H9 (cell line): ENCODE results near the gene MTA3. TPM values are rescaled to one million over a fixed set of nuclear protein-coding genes. Genes with fewer than 3 reads are reported as not detected.

Experiments
- DNase-seq: peaks from one replicate; pipeline ENCODE4 v3.0.0-alpha.2; 2017
- H2AFZ ChIP-seq: one replicate; pipeline ENCODE4 v1.6.1; 2013; ENCODE audit warnings: mild to moderate bottlenecking, low read length, control low read depth, moderate library complexity
- H2AK5ac ChIP-seq: 2 replicates; pipeline ENCODE4 v1.6.1; 2013; ENCODE audit warnings: low read length, control low read depth, mixed read lengths; ENCODE audit not compliant: insufficient read length
- H2BK120ac ChIP-seq: one replicate; pipeline ENCODE4 v1.6.1; 2013; ENCODE audit warnings: low read depth, mild to moderate bottlenecking, low read length, control low read depth, inconsistent platforms; ENCODE audit not compliant: poor library complexity, severe bottlenecking
- H2BK12ac ChIP-seq: 2 replicates; pipeline ENCODE4 v1.6.1; 2013; ENCODE audit warnings: low read length, control low read depth, mixed read lengths, low read depth; ENCODE audit not compliant: insufficient read length
- H2BK15ac ChIP-seq: 2 replicates; pipeline ENCODE4 v1.6.1; 2013; ENCODE audit warnings: low read depth, low read length, control low read depth
- H2BK20ac ChIP-seq: one replicate; pipeline ENCODE4 v1.6.1; 2013; ENCODE audit warnings: low read depth, mild to moderate bottlenecking, low read length, control low read depth, inconsistent platforms; ENCODE audit not compliant: poor library complexity, severe bottlenecking
- H2BK5ac ChIP-seq: 2 replicates; pipeline ENCODE4 v1.6.1; 2013; ENCODE audit warnings: low read length, control low read depth, mixed read lengths; ENCODE audit not compliant: insufficient read length
- H3K14ac ChIP-seq: 2 replicates; pipeline ENCODE4 v1.6.1; 2013; ENCODE audit warnings: low read length, control low read depth; ENCODE audit not compliant: insufficient read depth
- H3K18ac ChIP-seq: 2 replicates; pipeline ENCODE4 v1.6.1; 2013; ENCODE audit warnings: low read depth, mild to moderate bottlenecking, mixed read lengths, low read length, control low read depth; ENCODE audit not compliant: insufficient read length
- H3K23ac ChIP-seq: 2 replicates; pipeline ENCODE4 v1.6.1; 2013; ENCODE audit warnings: low read length, control low read depth, mixed read lengths, low read depth; ENCODE audit not compliant: insufficient read length
- H3K23me2 ChIP-seq: 2 replicates; pipeline ENCODE4 v1.6.1; 2013; ENCODE audit warnings: low read depth, mild to moderate bottlenecking, mixed read lengths, low read length, control low read depth; ENCODE audit not compliant: insufficient read length, poor library complexity, severe bottlenecking
- H3K27ac ChIP-seq: 2 replicates; pipeline ENCODE4 v1.5.1; 2013; ENCODE audit warnings: low read length, control low read depth, mixed read lengths, low read depth; ENCODE audit not compliant: insufficient read length
- H3K27me3 ChIP-seq: 2 replicates; pipeline ENCODE4 v1.6.1; 2013; ENCODE audit warnings: low read length, control low read depth, inconsistent platforms; ENCODE audit not compliant: insufficient read depth
- H3K4ac ChIP-seq: 2 replicates; pipeline ENCODE4 v1.6.1; 2013; ENCODE audit warnings: low read depth, mild to moderate bottlenecking, control low read depth, inconsistent platforms, low read length, moderate library complexity
- H3K4me1 ChIP-seq: 2 replicates; pipeline ENCODE4 v1.6.1; 2013; ENCODE audit warnings: low read length, control low read depth, inconsistent platforms; ENCODE audit not compliant: insufficient read depth
- H3K4me2 ChIP-seq: 2 replicates; pipeline ENCODE4 v1.6.1; 2013; ENCODE audit warnings: low read length, control low read depth, mixed read lengths; ENCODE audit not compliant: insufficient read length, insufficient read depth
- H3K56ac ChIP-seq: 2 replicates; pipeline ENCODE4 v1.6.1; 2013; ENCODE audit warnings: low read depth, mild to moderate bottlenecking, mixed read lengths, low read length, control low read depth; ENCODE audit not compliant: insufficient read length
- H3K79me1 ChIP-seq: 2 replicates; pipeline ENCODE4 v1.6.1; 2013; ENCODE audit warnings: low read depth, mild to moderate bottlenecking, moderate library complexity, low read length, control low read depth, inconsistent platforms; ENCODE audit not compliant: insufficient read depth, poor library complexity, severe bottlenecking
- H3K79me2 ChIP-seq: 2 replicates; pipeline ENCODE4 v1.6.1; 2013; ENCODE audit warnings: low read length, control low read depth, inconsistent platforms; ENCODE audit not compliant: insufficient read depth
- H3K9ac ChIP-seq: 2 replicates; pipeline ENCODE4 v1.6.1; 2013; ENCODE audit warnings: low read length, control low read depth, mixed read lengths; ENCODE audit not compliant: insufficient read length; ENCODE audit errors: extremely low read depth
- H3K9me3 ChIP-seq: one replicate; pipeline ENCODE4 v1.6.1; 2013; ENCODE audit warnings: low read depth, low read length, inconsistent platforms; ENCODE audit not compliant: control insufficient read depth
- H3T11ph ChIP-seq: one replicate; pipeline ENCODE4 v1.6.1; 2013; ENCODE audit warnings: mild to moderate bottlenecking, low read length, control low read depth, inconsistent platforms
- H4K20me1 ChIP-seq: one replicate; pipeline ENCODE4 v1.6.1; 2013; ENCODE audit not compliant: control insufficient read depth, insufficient read length, insufficient read depth
- H4K5ac ChIP-seq: 2 replicates; pipeline ENCODE4 v1.6.1; 2013; ENCODE audit warnings: low read depth, mild to moderate bottlenecking, mixed read lengths, low read length, control low read depth; ENCODE audit not compliant: insufficient read length
- H4K8ac ChIP-seq: replicated peaks from 2 replicates; pipeline ENCODE4 v1.6.1; 2013; ENCODE audit warnings: low read length, control low read depth, mixed read lengths, low read depth; ENCODE audit not compliant: insufficient read length
- H4K91ac ChIP-seq: 2 replicates; pipeline ENCODE4 v1.6.1; 2013; ENCODE audit warnings: low read depth, mild to moderate bottlenecking, moderate library complexity, mixed read lengths, low read length, control low read depth; ENCODE audit not compliant: insufficient read length
- H3K27ac Mint-ChIP-seq, 3 experiments: 2 replicates in 2 of 3; 3 replicates in 1 of 3; pipeline ENCODE4 v1.8.0; 2020 to 2021; ENCODE audit warnings: mixed read lengths in 3 of 3, mild to moderate bottlenecking in 1 of 3, moderate library complexity in 1 of 3
- H3K27me3 Mint-ChIP-seq: 2 replicates; pipeline ENCODE4 v1.8.0; 2021; ENCODE audit warnings: low read depth, mild to moderate bottlenecking, moderate library complexity, mixed read lengths
- H3K36me3 Mint-ChIP-seq, 3 experiments: 2 replicates in 2 of 3; 3 replicates in 1 of 3; pipeline ENCODE4 v1.8.0; 2020 to 2021; ENCODE audit warnings: low read depth in 3 of 3, mixed read lengths in 3 of 3; ENCODE audit not compliant: insufficient read depth in 1 of 3
- H3K4me1 Mint-ChIP-seq, 2 experiments: 2 replicates each; pipeline ENCODE4 v1.8.0; 2020; ENCODE audit warnings: mixed read lengths in 2 of 2
- H3K4me3 Mint-ChIP-seq, 2 experiments: 2 replicates in 1 of 2; 3 replicates in 1 of 2; pipeline ENCODE4 v1.8.0; 2020 to 2021; ENCODE audit warnings: mild to moderate bottlenecking in 2 of 2, mixed read lengths in 2 of 2, moderate library complexity in 1 of 2
- H3K9me3 Mint-ChIP-seq, 2 experiments: 2 replicates in 1 of 2; 3 replicates in 1 of 2; pipeline ENCODE4 v1.8.0; 2020; ENCODE audit warnings: mild to moderate bottlenecking in 2 of 2, mixed read lengths in 2 of 2, moderate library complexity in 1 of 2
- WGBS: extraction: QIAGEN DNeasy Blood & Tissue Kit; methylation state at CpG from one replicate; pipeline ENCODE4 v1.1.7; 2013; ENCODE audit warnings: missing lambda C conversion rate, low lambda C conversion rate, mixed read lengths; ENCODE audit not compliant: insufficient read length; ENCODE audit errors: extremely low coverage; 5-methylcytosine and 5-hydroxymethylcytosine counted together
- total RNA-seq: library from RNA; stranded (reverse); gene quantifications from 2 replicates; pipeline ENCODE4 v1.2.1, GENCODE V29; 2021
- TF ChIP-seq, protein P1 (sequence below): fragments of 200-600 bp; sonication (generic); conservative IDR thresholded peaks from 3 replicates; pipeline ENCODE4 v1.8.0; 2021; ENCODE audit warnings: antibody characterized with exemption, mild to moderate bottlenecking

MTA3 gene
- total RNA-seq, 1 experiment from 2014 or later, result 253 TPM

DNA sequence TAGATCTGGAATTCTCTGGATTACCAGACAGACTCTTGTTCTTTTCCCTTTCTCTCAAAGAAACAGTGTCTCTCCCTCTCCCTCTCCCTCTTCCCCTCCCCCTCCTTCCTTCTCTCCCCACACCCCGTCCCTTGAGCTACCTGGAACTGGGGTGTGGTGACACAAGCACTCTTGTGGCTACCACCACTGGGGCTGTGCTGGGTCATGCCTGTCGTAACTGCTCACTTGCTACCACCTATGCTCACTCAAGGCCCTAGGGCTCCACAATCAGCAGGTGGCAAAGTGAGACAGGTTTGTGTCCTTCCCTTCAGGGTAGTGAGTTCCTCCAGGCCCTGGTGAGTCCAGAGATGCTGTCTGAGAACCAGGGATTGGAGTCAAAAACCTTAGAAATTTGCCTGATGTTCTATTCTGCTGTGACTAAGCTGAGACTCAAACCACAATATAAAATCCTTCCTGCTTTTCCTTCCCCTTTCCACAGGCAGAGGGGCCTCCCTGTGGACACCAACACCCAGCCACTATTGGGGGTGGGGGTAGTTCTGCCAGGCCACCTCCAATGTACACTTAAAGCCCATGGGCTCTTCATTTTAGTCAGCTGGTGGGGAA lies 124.7 kb downstream of the MTA3 start:
- H3K4me2 ChIP-seq, result no peak overlapping the region
- H2BK20ac ChIP-seq, result no peak overlapping the region
- Mint-ChIP-seq H3K27me3 (no peaks in the 10 kb centered on the region), H3K36me3 (peaks cover 2 to 62% (median 60%) of the 10 kb centered on the region in 3 experiments; a peak in 6 of 7 replicates), H3K4me1 (peaks cover 17 to 24% of the 10 kb centered on the region in 2 experiments), H3K9me3 (no peaks in the 10 kb centered on the region), H3K27ac (peak overlapping the region; percentile 88 to 94 (median 93); a peak in 5 of 7 replicates), H3K4me3 (no peak overlapping the region)
- TF ChIP-seq, protein P1, sequence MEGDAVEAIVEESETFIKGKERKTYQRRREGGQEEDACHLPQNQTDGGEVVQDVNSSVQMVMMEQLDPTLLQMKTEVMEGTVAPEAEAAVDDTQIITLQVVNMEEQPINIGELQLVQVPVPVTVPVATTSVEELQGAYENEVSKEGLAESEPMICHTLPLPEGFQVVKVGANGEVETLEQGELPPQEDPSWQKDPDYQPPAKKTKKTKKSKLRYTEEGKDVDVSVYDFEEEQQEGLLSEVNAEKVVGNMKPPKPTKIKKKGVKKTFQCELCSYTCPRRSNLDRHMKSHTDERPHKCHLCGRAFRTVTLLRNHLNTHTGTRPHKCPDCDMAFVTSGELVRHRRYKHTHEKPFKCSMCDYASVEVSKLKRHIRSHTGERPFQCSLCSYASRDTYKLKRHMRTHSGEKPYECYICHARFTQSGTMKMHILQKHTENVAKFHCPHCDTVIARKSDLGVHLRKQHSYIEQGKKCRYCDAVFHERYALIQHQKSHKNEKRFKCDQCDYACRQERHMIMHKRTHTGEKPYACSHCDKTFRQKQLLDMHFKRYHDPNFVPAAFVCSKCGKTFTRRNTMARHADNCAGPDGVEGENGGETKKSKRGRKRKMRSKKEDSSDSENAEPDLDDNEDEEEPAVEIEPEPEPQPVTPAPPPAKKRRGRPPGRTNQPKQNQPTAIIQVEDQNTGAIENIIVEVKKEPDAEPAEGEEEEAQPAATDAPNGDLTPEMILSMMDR, result no peak
- peaks cover 6% of the 10 kb centered on the region for H3K79me1 ChIP-seq
- H3T11ph ChIP-seq, result no peak overlapping the region
- no peaks in the 10 kb centered on the region for H3K27me3 ChIP-seq
- no peak overlapping the region for H2AK5ac ChIP-seq
- H4K8ac ChIP-seq, result no peak overlapping the region
- no peak overlapping the region for H2AFZ ChIP-seq
- no peak overlapping the region for H3K4ac ChIP-seq
- no peaks in the 10 kb centered on the region for H4K20me1 ChIP-seq
- no peak overlapping the region for H2BK15ac ChIP-seq
- no peaks in the 10 kb centered on the region for H3K9me3 ChIP-seq
- DNase-seq, result no peak
- H2BK120ac ChIP-seq, result no peak overlapping the region
- WGBS, result no CpG with 5 or more reads among the region's 2 CpGs
- H3K23ac ChIP-seq, result no peak overlapping the region
- H3K79me2 ChIP-seq, result no peaks in the 10 kb centered on the region; the same call in 1 of the 2 replicates
- no peak overlapping the region for H3K56ac ChIP-seq
- no peak overlapping the region for H2BK5ac ChIP-seq
- no peak overlapping the region for H4K91ac ChIP-seq
- H3K9ac ChIP-seq, result no peak overlapping the region
- H3K27ac ChIP-seq, result no peak overlapping the region
- H2BK12ac ChIP-seq, result no peak overlapping the region
- H3K23me2 ChIP-seq, result no peaks in the 10 kb centered on the region
- H3K18ac ChIP-seq, result no peak overlapping the region
- H3K4me1 ChIP-seq, result no peaks in the 10 kb centered on the region; the same call in 1 of the 2 replicates
- no peak overlapping the region for H4K5ac ChIP-seq
- H3K14ac ChIP-seq, result no peak overlapping the region
